Airway epithelial cell (primary cell): ENCODE measurements around the gene ENPP3. TPM values are rescaled to one million over a fixed set of nuclear protein-coding genes. Genes with fewer than 3 reads are reported as not detected.

Experiments used
- total RNA-seq: library from RNA; depleted of rRNA; stranded (reverse); fragments of >200 nt; gene quantifications from 2 replicates; pipeline ENCODE4 v1.2.3, GENCODE V29; 2015

ENPP3 gene
- total RNA-seq, result not detected in 2 replicates

GRCh38 chr6:131636880-131637792, at the start of gene ENPP3:
Gene ENPP3 (plus strand): TSS chr6:131637302. CDS start chr6:131637385, 83 bp downstream.

GRCh38 chr6:131627724-131628682, 9.1 kb upstream of the ENPP3 start, which contains the start of gene MED23:
Gene MED23 (minus strand): TSS chr6:131628242. CDS start chr6:131628049, 193 bp downstream.

GRCh38 chr6:131710917-131711316, 73.8 kb downstream of the ENPP3 start, which contains the start of gene CTAGE9:
Gene CTAGE9 (minus strand): TSS chr6:131711017. CDS start chr6:131711017, 0 bp downstream.

Other genes with a start within 250 kb of the ENPP3 start
- not detected in 2 replicates for gene ARG1, start 64.1 kb upstream of the ENPP3 start, total RNA-seq
- 11.2 and 15.3 TPM in 2 replicates for gene MED23, start 9.1 kb upstream of the ENPP3 start, total RNA-seq
- 1.4 TPM in 1 of 2 replicates, not detected in the other for gene OR2A4, start 64.1 kb downstream of the ENPP3 start, total RNA-seq
- gene CTAGE9, start 73.7 kb downstream of the ENPP3 start, total RNA-seq, result not detected in 2 replicates
- 0.28 and 0.42 TPM in 2 replicates for gene ENPP1, start 170.7 kb downstream of the ENPP3 start, total RNA-seq